Duodenal mucosa (tissue), 2 donors: ENCODE results near the gene NGLY1.

ENCODE experiments used
- H3K27ac ChIP-seq: one replicate; pipeline ENCODE4 v1.7.0; 2013; ENCODE audit warnings: low read depth, low read length
- H3K27me3 ChIP-seq, 2 donors: one replicate each; pipeline ENCODE4 v1.7.0; 2013; ENCODE audit warnings: low read length in 2 of 2, control low read depth in 1 of 2; ENCODE audit not compliant: insufficient read depth in 2 of 2, control insufficient read depth in 1 of 2
- H3K36me3 ChIP-seq, 2 donors: one replicate each; pipeline ENCODE4 v1.7.0; 2013; ENCODE audit warnings: low read length in 2 of 2, control low read depth in 1 of 2; ENCODE audit not compliant: insufficient read depth in 2 of 2, control insufficient read depth in 1 of 2
- H3K4me1 ChIP-seq, 2 donors: one replicate each; pipeline ENCODE4 v1.7.0; 2013; ENCODE audit warnings: low read length in 2 of 2, control low read depth in 1 of 2; ENCODE audit not compliant: insufficient read depth in 2 of 2, control insufficient read depth in 1 of 2
- H3K4me3 ChIP-seq, 2 donors: one replicate each; pipeline ENCODE4 v1.7.0; 2013; ENCODE audit warnings: low read length in 2 of 2, low read depth in 1 of 2
- H3K9ac ChIP-seq, 2 donors: one replicate each; pipeline ENCODE4 v1.7.0; 2013; ENCODE audit warnings: low read length in 2 of 2, low read depth in 1 of 2
- H3K9me3 ChIP-seq, 2 donors: one replicate each; pipeline ENCODE4 v1.7.0; 2013; ENCODE audit warnings: low read length in 2 of 2, control low read depth in 1 of 2; ENCODE audit not compliant: control insufficient read depth in 1 of 2

Gene NGLY1

DNA sequence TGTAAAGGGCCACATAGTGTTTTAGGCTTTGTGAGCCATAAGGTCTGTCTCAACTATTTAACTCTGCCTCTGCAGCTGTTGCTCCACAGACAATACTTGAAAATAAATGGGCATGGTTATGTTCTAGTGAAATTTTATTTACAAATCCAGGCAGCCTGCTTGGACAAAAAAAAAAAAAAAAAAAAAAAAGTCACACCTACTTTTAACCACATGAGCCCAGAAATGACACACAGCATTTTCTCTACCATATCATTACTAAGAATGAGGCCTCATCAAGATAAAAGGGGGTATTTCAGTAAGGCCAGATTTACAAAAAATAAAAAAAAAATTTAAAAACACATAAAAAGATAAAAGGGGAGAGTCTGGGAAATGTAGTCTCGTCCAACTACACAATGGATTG, 1.7 kb upstream of the NGLY1 start:
- no peaks in the 10 kb centered on the region for H3K9me3 ChIP-seq
- H3K27ac ChIP-seq = no peak overlapping the region
- H3K27me3 ChIP-seq = no peaks in the 10 kb centered on the region
- H3K4me1 ChIP-seq = peaks cover 24 to 27% of the 10 kb centered on the region in 2 donors
- no peaks in the 10 kb centered on the region for H3K36me3 ChIP-seq
- H3K9ac ChIP-seq = no peak overlapping the region
- no peak overlapping the region for H3K4me3 ChIP-seq

DNA sequence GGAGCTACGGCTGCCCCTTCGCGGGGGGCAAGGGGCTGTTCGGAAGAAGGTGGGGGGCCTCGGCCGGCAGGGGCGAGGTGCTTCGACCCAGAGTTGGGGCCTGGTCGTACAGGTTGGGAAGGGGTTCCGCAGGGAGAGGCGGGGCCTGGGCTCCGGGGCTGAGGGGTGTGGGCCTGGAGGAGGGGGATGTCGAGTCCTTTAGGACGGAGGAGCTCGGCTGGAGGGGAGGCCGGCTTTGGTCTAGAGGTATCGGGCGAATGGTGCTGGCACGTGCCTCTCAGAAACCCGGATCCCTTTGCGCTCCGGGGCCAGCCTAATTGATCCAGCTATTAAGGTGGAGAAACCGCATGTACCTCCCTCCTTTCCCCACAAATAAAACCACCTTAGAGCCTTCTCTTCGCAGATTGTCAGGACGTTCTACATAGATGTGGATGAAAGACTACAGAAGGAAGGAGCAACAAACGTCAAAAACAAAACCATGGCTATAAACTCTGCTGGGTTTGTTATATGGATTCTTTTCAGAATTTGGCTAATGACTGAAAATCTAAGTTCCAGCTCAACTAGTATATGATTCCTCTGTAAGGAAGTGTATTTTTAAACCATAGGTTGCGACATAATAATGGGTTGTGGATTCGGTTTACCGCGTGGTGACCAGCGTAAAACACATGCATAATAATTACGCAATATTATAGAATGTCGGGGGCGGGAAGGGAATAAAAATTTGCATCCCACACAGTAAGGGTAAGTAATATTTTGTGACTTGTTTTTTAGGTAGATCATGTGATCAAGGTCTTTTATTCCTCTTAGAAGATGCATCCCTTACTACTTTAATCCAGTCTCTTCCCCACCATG, 644 bp upstream of the NGLY1 start:
- peak overlapping the region; percentile 75 for H3K27ac ChIP-seq
- peak overlapping the region; percentile 67 to 80 for H3K4me3 ChIP-seq
- H3K9me3 ChIP-seq = no peaks in the 10 kb centered on the region
- peaks cover 24 to 27% of the 10 kb centered on the region in 2 donors for H3K4me1 ChIP-seq
- H3K9ac ChIP-seq = peak overlapping the region; percentile 57 to 79
- H3K36me3 ChIP-seq = no peaks in the 10 kb centered on the region
- no peaks in the 10 kb centered on the region for H3K27me3 ChIP-seq

DNA sequence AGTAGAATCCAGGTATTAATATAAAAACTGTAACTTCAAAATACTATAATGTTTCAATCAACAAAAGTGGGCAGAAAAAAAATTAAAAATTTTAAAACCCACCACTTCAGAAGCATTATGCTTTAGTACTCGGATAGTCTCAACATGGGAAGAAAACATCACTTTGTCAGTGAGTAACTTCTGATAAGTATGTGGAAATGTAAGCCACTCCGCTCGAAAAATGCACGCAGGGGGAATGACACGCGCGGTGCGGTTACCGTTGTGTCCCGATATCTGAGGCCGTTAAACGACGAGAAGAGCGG, 656 bp downstream of the NGLY1 start:
- peak overlapping the region; percentile 90 to 97 for H3K4me3 ChIP-seq
- peaks cover 24% of the 10 kb centered on the region in 2 donors for H3K4me1 ChIP-seq
- H3K36me3 ChIP-seq = peaks cover 0 to 2% of the 10 kb centered on the region in 2 donors
- H3K9ac ChIP-seq = peak overlapping the region; percentile 74 to 84
- H3K9me3 ChIP-seq = no peaks in the 10 kb centered on the region
- H3K27ac ChIP-seq = peak overlapping the region; percentile 83
- no peaks in the 10 kb centered on the region for H3K27me3 ChIP-seq

DNA sequence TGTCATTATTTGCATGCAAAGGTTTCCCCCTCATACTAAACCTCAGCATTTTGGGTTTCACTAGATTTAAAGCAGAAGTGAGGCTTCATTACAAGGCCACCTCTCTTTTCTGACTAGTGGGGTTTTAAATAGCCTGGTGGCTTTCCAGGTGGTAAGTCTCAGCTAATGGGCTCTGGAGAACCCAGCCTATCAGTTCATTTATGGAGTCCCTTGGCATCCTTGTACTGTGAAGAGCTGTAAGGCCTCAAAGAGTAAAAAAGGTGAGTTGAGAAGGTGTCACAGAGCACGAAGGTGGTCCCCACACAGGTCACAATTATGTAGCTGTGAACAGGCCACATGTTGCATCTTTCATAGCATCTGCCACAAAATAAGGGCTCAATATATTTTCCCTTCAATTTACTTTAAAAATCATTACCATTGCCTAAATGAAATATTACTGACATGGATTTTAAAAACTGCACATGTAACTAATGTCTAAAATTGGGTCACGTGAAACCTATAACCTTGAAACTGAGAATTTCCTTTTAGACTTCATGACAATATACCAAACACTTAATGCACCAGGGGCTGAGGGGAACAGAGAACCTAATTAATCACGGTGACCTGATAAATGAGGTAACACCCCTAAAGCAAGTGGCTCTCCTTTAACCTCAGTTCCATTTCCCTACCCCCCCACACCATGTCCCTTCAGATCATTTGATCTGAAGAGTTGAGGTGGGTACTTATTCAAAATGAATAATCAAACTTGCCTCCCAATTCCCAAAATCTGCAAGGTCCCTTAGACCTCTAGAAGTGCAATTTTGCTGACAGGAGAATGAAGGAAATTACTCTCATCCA, 1.3 kb downstream of the NGLY1 start:
- no peak overlapping the region for H3K27ac ChIP-seq
- H3K9ac ChIP-seq = peak overlapping the region; percentile 74 to 84
- H3K4me3 ChIP-seq = peak overlapping the region; percentile 90 to 97
- H3K4me1 ChIP-seq = peaks cover 24% of the 10 kb centered on the region in 2 donors
- H3K9me3 ChIP-seq = no peaks in the 10 kb centered on the region
- H3K36me3 ChIP-seq = peaks cover 0 to 7% of the 10 kb centered on the region in 2 donors
- no peaks in the 10 kb centered on the region for H3K27me3 ChIP-seq

- H3K9me3 ChIP-seq = no peaks in the 10 kb centered on the region
- peak overlapping the region; percentile 90 to 97 for H3K4me3 ChIP-seq
- H3K27ac ChIP-seq = no peak overlapping the region
- peak overlapping the region in 1 of 2 donors; percentile 74 for H3K9ac ChIP-seq
- peaks cover 0 to 13% of the 10 kb centered on the region in 2 donors for H3K36me3 ChIP-seq
- H3K4me1 ChIP-seq = peaks cover 24% of the 10 kb centered on the region in 2 donors
- no peaks in the 10 kb centered on the region for H3K27me3 ChIP-seq
These were observed 2.0 kb downstream of the NGLY1 start for GRCh38 chr3:25781145-25781757.

GRCh38 chr3:25780618-25781017, 2.6 kb downstream of the NGLY1 start:
- no peak overlapping the region for H3K27ac ChIP-seq
- H3K27me3 ChIP-seq = no peaks in the 10 kb centered on the region
- no peak overlapping the region for H3K9ac ChIP-seq
- peaks cover 24% of the 10 kb centered on the region in 2 donors for H3K4me1 ChIP-seq
- no peaks in the 10 kb centered on the region for H3K9me3 ChIP-seq
- H3K36me3 ChIP-seq = peaks cover 0 to 19% of the 10 kb centered on the region in 2 donors
- H3K4me3 ChIP-seq = no peak overlapping the region

GRCh38 chr3:25775936-25776335, 7.3 kb downstream of the NGLY1 start:
- peaks cover 1 to 4% of the 10 kb centered on the region in 2 donors for H3K4me1 ChIP-seq
- no peak overlapping the region for H3K4me3 ChIP-seq
- H3K27me3 ChIP-seq = no peaks in the 10 kb centered on the region
- no peak overlapping the region for H3K9ac ChIP-seq
- peaks cover 7 to 39% of the 10 kb centered on the region in 2 donors for H3K36me3 ChIP-seq
- no peak overlapping the region for H3K27ac ChIP-seq
- peaks cover 0 to 6% of the 10 kb centered on the region in 2 donors for H3K9me3 ChIP-seq

DNA sequence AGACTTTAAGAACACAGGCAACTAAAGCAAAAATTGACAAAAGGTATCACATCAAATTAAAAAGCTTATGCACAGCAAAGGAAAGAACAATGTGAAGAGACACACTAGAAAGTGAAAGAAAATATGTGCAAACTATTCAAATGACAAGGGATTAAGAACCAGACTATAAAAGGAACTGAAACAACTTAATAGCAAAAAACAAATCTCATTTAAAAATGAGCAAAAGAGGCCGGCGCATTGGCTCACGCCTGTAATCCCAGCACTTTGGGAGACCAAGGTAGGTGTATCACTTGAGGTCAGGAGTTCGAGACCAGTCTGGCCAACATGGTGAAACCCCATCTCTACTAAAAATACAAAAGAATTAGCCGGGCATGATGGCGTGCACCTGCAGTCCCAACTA, 14.4 kb downstream of the NGLY1 start:
- H3K36me3 ChIP-seq = peaks cover 3 to 5% of the 10 kb centered on the region in 2 donors
- H3K9me3 ChIP-seq = peaks cover 0 to 6% of the 10 kb centered on the region in 2 donors
- no peak overlapping the region for H3K4me3 ChIP-seq
- no peak overlapping the region for H3K27ac ChIP-seq
- H3K9ac ChIP-seq = no peak overlapping the region
- no peaks in the 10 kb centered on the region for H3K4me1 ChIP-seq
- H3K27me3 ChIP-seq = no peaks in the 10 kb centered on the region

DNA sequence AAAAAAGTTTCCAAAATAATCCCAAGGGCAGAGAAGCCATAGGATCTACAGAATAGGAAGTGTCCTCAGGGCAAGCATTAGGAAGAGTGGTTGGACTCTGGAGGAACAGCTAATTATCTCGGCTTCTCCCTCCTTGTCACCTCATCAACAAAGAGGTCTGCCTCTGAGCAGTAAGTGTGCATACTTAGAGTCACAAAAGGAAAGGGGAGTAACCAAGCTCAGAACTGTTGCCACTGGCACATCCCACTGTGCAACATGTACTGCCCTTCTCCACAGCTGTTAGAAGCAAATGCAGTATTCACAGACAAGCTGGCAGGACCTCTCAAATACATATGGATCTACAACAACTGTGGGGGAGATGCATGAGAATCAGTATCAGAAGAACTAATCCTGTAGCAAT, 31.5 kb downstream of the NGLY1 start:
- Histone ChIP-seq H3K36me3 (peaks cover 8 to 48% of the 10 kb centered on the region in 2 donors), H3K27ac (no peak overlapping the region), H3K4me3 (no peak overlapping the region), H3K9me3 (no peaks in the 10 kb centered on the region), H3K9ac (no peak overlapping the region), H3K27me3 (no peaks in the 10 kb centered on the region), H3K4me1 (no peaks in the 10 kb centered on the region)

DNA sequence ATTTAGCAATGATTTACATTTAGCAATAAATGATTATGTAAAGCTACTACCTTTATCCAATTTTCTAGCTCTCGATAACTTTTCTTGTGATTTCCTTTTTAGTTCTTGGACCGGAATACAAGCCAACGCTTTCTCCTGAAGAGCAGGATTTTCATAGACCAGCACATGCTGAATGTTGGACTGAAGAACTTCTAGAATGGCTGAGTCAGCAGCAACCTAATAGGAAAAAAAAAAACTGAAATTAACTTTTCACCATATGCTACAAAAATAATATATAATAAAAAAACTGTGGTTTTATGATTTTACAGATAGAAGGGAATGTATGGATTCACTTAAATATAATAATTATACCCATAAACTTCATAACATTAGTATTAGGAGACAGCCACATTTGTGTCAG, 32.2 kb downstream of the NGLY1 start:
- H3K9me3 ChIP-seq = no peaks in the 10 kb centered on the region
- H3K27ac ChIP-seq = no peak overlapping the region
- H3K36me3 ChIP-seq = peaks cover 8 to 45% of the 10 kb centered on the region in 2 donors
- H3K9ac ChIP-seq = no peak overlapping the region
- no peaks in the 10 kb centered on the region for H3K27me3 ChIP-seq
- H3K4me1 ChIP-seq = no peaks in the 10 kb centered on the region
- no peak overlapping the region for H3K4me3 ChIP-seq
